Testis (tissue), 3 donors: Measurements from ENCODE around the gene TP53I11. TPM values are rescaled to one million over a fixed set of nuclear protein-coding genes. Genes with fewer than 3 reads are reported as not detected.

Experiments
- DNase-seq: peaks from one replicate; pipeline ENCODE4 v3.0.0-alpha.2; 2019
- H3K27ac ChIP-seq, 2 donors: fragments of 200-600 bp; sonication (generic); one replicate each; pipeline ENCODE4 v1.5.1; 2019
- H3K27me3 ChIP-seq: fragments of 200-600 bp; sonication (generic); one replicate; pipeline ENCODE4 v1.5.1; 2019
- H3K36me3 ChIP-seq: fragments of 200-600 bp; sonication (generic); one replicate; pipeline ENCODE4 v1.5.1; 2017; ENCODE audit warnings: low read depth; ENCODE audit errors: missing control alignments
- H3K4me1 ChIP-seq: fragments of 200-600 bp; sonication (generic); one replicate; pipeline ENCODE4 v1.5.1; 2019
- H3K4me3 ChIP-seq, 2 donors: fragments of 200-600 bp; sonication (generic); one replicate each; pipeline ENCODE4 v1.5.1; 2017 to 2019
- H3K9me3 ChIP-seq: fragments of 200-600 bp; sonication (generic); one replicate; pipeline ENCODE4 v1.5.1; 2017
- CTCF ChIP-seq, 3 experiments: fragments of 450-650 bp in 2 of 3; fragments of 200-600 bp in 1 of 3; sonication (generic) in 1 of 3; IDR thresholded peaks; one replicate each; pipeline ENCODE4 v1.5.1; 2016 to 2019; ENCODE audit warnings: antibody characterized with exemption in 3 of 3, mild to moderate bottlenecking in 2 of 3, moderate library complexity in 1 of 3
- POLR2A ChIP-seq: fragments of 450-650 bp; IDR thresholded peaks from one replicate; pipeline ENCODE4 v1.6.1; 2017; ENCODE audit warnings: antibody characterized with exemption, mild to moderate bottlenecking, moderate library complexity
- WGBS, 2 donors: methylation state at CpG; one replicate each; pipeline ENCODE4 v1.1.5; 2018; 5-methylcytosine and 5-hydroxymethylcytosine counted together
- intact Hi-C: fragments of 100-400 bp; cut with DNase I; formaldehyde crosslinking; loops from one replicate; pipeline ENCODE4 v1.15.1; 2023; ENCODE audit warnings: low total_unique reads
- polyA plus RNA-seq: library from polyadenylated mRNA; stranded (reverse); fragments of 350-450 nt; fragmentation: Illumina TruSeq; extraction: RNeasy Lipid Tissue Mini Kit (QIAGEN cat#74804); gene quantifications from one replicate; pipeline ENCODE4 v1.2.3, GENCODE V29; 2014; ENCODE audit warnings: low read depth, low replicate concordance; ENCODE audit not compliant: insufficient read depth
- total RNA-seq, 2 donors: library from RNA; depleted of rRNA; stranded (reverse); fragments of >200 nt; gene quantifications; one replicate each; pipeline ENCODE4 v1.2.3, GENCODE V29; 2016

The TP53I11 gene
- total and polyA plus RNA-seq, 3 donors from 2014 or later: 19.9 to 29.7 (median 28.7) TPM

GRCh38 chr11:44962464-44962863, 11.8 kb upstream of the TP53I11 start:
- Histone ChIP-seq H3K27me3 (no peaks in the 10 kb centered on the region), H3K4me3 (no peak overlapping the region), H3K36me3 (no peaks in the 10 kb centered on the region), H3K4me1 (no peaks in the 10 kb centered on the region), H3K9me3 (no peaks in the 10 kb centered on the region), H3K27ac (no peak overlapping the region)
- 71 to 79% methylated on average over 3 of the region's 3 CpGs for WGBS, 2 donors
- intact Hi-C loops: no loop called here
- DNase-seq: no peak
- TF ChIP-seq POLR2A: no peak
- no peak for TF ChIP-seq CTCF (IDR thresholded peaks at IDR 0.05)

GRCh38 chr11:44960200-44960845, 9.6 kb upstream of the TP53I11 start:
- Histone ChIP-seq H3K9me3 (no peaks in the 10 kb centered on the region), H3K4me3 (no peak overlapping the region), H3K4me1 (peaks cover 5% of the 10 kb centered on the region), H3K36me3 (no peaks in the 10 kb centered on the region), H3K27me3 (no peaks in the 10 kb centered on the region), H3K27ac (no peak overlapping the region)
- WGBS, 2 donors: 48 to 50% methylated on average over 7 of the region's 7 CpGs
- DNase-seq: no peak
- TF ChIP-seq POLR2A (no peak), CTCF (IDR thresholded peaks at IDR 0.05) (no peak)
- intact Hi-C loops: no loop called here

DNA sequence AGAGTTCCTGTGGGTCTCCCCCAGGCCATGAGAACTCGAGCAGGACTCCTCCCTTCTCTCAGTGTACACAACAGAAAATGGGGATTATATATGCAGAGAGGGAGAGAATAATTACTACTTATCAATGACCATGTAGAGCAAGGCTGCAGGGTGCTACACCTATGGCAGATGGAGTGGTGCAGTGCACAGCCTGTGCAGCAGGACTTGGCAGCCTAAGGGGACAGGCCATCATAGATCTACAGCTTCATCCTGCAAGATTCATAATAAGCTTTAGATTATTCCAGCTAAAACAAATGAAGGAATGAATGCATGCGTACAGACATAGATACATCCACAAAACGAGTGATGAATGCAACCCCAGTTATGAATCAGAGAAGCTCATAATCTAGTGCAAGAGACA, 8.4 kb upstream of the TP53I11 start:
- H3K27ac ChIP-seq: no peak overlapping the region
- no peaks in the 10 kb centered on the region for H3K9me3 ChIP-seq
- 89 to 94% methylated on average over 3 of the region's 3 CpGs for WGBS, 2 donors
- intact Hi-C loops: no loop called here
- H3K27me3 ChIP-seq: no peaks in the 10 kb centered on the region
- no peak overlapping the region for H3K4me3 ChIP-seq
- DNase-seq: no peak
- TF ChIP-seq POLR2A (no peak), CTCF (IDR thresholded peaks at IDR 0.05) (no peak)
- H3K4me1 ChIP-seq: peaks cover 10% of the 10 kb centered on the region
- H3K36me3 ChIP-seq: no peaks in the 10 kb centered on the region

DNA sequence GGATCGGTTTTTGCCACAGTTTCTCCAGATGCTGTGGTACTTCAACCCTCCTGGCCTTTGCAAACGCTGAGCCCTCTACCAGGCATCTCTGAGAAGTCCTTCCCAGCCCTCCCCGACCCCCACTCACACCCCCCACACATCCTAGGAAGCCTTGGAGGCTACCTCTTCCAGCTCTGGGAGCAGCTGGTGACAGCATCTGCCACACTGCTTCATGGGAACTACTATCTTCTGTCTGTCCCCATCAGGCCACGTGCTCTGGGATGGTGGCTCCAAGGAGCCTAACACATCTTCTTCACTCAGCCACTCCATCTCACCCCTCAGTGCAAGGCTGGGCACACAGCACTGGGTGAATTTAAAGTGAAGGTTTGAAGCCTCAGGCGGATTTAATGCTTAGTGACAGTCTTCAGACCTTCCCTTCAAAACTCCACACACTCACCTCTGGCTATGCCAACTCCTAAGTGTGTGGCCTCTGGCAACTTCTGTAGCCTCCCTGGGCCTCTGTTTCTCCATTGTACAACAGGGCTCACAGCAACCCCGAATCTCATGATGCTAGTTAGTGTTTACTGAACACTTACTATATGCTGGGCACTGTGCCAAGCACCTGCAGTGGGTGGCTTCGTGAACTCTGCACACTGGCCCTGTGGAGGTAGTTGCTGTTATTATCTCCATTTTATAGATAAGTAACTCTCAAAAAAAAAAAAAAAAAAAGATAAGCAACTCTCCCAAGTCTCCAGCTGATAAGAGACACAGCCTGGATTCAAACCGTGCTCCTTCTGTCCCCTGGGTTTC, 7.3 kb upstream of the TP53I11 start:
- peaks cover 10% of the 10 kb centered on the region for H3K4me1 ChIP-seq
- no peaks in the 10 kb centered on the region for H3K36me3 ChIP-seq
- TF ChIP-seq POLR2A (no peak), CTCF (IDR thresholded peaks at IDR 0.05) (no peak)
- H3K4me3 ChIP-seq: no peak overlapping the region
- intact Hi-C loops: no loop called here
- no peaks in the 10 kb centered on the region for H3K9me3 ChIP-seq
- 69 to 70% methylated on average over 7 to 8 of the region's 8 CpGs for WGBS, 2 donors
- no peak overlapping the region for H3K27ac ChIP-seq
- no peaks in the 10 kb centered on the region for H3K27me3 ChIP-seq
- no peak for DNase-seq
